RWPE2 (cell line): Measurements from ENCODE around the gene MORN3.
"Not testable (repeated sequence)": the region's sequence is repeated elsewhere in the genome, so short reads cannot be mapped to it uniquely, and the experiment has no call there.

Experiments
- ATAC-seq: fragments of 200-7000 bp; cut with Tn5 transposase; 3 replicates; pipeline ENCODE4 v1.9.1; 2021; ENCODE audit warnings: low read depth
- DNase-seq: peaks from one replicate; pipeline ENCODE4 v3.0.0-alpha.2; 2020; ENCODE audit warnings: low spot score
- H3K27ac ChIP-seq: fragments of 450-650 bp; 2 replicates; pipeline ENCODE4 v1.5.1; 2017; ENCODE audit warnings: mild to moderate bottlenecking; ENCODE audit not compliant: poor library complexity, severe bottlenecking
- H3K27me3 ChIP-seq: fragments of 250-450 bp; sonication (Bioruptor Pico); 2 replicates; pipeline ENCODE4 v1.5.1; 2021; ENCODE audit warnings: mild to moderate bottlenecking, moderate library complexity; ENCODE audit not compliant: insufficient read depth, poor library complexity, severe bottlenecking
- H3K36me3 ChIP-seq: fragments of 250-450 bp; sonication (Bioruptor Pico); 2 replicates; pipeline ENCODE4 v1.5.1; 2020; ENCODE audit warnings: low read depth, mild to moderate bottlenecking, moderate library complexity
- H3K4me1 ChIP-seq: fragments of 250-450 bp; sonication (Bioruptor Pico); 2 replicates; pipeline ENCODE4 v1.5.1; 2021; ENCODE audit warnings: mild to moderate bottlenecking, moderate library complexity; ENCODE audit not compliant: insufficient read depth, poor library complexity, severe bottlenecking
- H3K4me3 ChIP-seq: fragments of 250-450 bp; sonication (Bioruptor Pico); 2 replicates; pipeline ENCODE4 v1.5.1; 2021; ENCODE audit warnings: mild to moderate bottlenecking, moderate library complexity; ENCODE audit not compliant: severe bottlenecking
- H3K9me3 ChIP-seq: fragments of 250-450 bp; sonication (Bioruptor Pico); 2 replicates; pipeline ENCODE4 v1.5.1; 2021; ENCODE audit warnings: mild to moderate bottlenecking, moderate library complexity; ENCODE audit not compliant: severe bottlenecking
- TF ChIP-seq, protein P1 (sequence below): fragments of 450-650 bp; IDR thresholded peaks from one replicate; pipeline ENCODE4 v1.5.1; 2017; ENCODE audit warnings: mild to moderate bottlenecking, moderate library complexity; ENCODE audit not compliant: poor library complexity, severe bottlenecking

The MORN3 gene

DNA sequence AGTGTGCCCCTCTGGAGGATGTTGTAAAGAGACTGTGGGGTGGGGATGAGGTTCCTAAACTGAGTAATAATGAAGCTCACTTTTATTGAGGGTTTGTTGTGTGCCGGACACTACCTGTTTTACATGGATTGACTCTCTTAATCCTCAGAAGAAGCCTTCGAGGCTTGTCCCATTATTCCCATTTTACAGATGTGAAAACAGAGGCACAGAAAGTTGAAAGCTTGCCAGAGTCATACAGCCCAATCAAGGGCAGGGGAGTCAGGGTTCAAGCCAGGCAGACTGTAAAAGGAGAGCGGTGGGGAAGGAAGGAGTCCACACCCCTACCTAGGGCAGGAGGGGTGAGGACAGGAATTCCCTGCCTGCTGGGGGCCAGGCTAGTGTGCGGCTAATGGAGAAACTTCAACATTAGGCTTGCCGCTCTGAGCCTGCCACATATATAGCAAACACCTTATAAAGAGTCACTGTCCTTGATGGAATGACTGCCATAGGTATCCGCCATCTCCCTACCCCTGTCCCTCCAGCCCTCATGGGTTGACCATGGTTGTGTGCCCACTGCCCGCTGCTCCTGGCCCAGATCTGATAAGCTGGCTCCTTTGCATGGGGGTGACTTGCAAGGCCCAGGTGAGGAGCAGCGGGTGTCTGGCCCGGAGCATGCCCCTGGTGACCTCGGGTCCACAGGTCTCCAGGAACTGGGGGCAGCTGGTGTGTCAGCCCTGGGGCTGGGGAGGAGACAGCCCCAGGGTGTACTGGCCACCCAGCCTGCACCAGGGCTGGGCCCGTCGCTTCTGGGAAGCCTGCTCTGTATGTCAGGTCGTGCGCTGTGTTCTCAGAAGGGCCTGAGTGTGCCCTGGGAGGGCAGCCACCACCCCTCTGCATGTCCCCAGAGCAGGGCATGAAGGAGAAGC lies 30.9 kb downstream of the MORN3 start:
- no peak for ATAC-seq

DNA sequence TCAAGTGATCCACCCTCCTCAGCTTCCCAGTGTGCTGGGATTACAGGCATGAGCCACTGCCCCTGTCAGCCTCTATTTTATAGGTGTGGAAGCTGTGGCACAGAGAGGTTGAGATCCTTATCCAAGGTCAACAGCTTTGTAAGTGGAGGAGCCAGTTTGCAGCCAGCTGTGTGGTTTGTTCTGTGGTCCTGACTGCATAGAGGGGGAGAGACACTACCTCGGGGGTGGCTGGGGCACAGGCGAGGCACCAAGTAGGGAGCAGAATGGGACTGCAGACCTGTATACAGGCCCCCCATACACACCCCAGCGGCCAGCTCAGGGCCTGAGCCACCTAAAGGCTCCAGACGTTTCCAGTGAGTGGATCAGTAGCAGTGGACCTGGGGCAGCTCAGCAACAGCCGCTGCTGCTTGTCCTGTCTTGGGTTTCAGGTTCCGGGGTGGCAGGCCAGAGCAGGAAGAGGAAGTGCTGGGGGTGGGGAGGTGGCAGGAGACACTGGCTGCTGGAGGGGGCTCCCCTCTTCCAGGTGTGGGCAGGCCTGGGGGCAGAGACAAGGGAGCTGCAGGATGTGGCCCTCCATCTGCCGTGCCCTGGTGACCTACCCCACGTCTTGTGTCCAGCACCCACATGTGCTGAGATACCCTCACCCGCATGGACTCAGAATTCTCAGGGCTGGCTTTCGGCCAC lies 32.1 kb downstream of the MORN3 start:
- TF ChIP-seq, protein P1, sequence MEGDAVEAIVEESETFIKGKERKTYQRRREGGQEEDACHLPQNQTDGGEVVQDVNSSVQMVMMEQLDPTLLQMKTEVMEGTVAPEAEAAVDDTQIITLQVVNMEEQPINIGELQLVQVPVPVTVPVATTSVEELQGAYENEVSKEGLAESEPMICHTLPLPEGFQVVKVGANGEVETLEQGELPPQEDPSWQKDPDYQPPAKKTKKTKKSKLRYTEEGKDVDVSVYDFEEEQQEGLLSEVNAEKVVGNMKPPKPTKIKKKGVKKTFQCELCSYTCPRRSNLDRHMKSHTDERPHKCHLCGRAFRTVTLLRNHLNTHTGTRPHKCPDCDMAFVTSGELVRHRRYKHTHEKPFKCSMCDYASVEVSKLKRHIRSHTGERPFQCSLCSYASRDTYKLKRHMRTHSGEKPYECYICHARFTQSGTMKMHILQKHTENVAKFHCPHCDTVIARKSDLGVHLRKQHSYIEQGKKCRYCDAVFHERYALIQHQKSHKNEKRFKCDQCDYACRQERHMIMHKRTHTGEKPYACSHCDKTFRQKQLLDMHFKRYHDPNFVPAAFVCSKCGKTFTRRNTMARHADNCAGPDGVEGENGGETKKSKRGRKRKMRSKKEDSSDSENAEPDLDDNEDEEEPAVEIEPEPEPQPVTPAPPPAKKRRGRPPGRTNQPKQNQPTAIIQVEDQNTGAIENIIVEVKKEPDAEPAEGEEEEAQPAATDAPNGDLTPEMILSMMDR, result no peak
- Histone ChIP-seq H3K27me3 (no peaks in the 10 kb centered on the region), H3K4me3 (no peak overlapping the region), H3K27ac (no peak overlapping the region), H3K9me3 (no peaks in the 10 kb centered on the region), H3K4me1 (no peaks in the 10 kb centered on the region), H3K36me3 (peaks cover 11% of the 10 kb centered on the region)
- DNase-seq (no peak), ATAC-seq (no peak)

More for the DNA sequence above, 30.9 kb downstream of the MORN3 start:
- 0 out of 2 replicates have a peak, but pooled peaks cover 9% of the 10 kb centered on the region for H3K36me3 ChIP-seq
- no peak overlapping the region for H3K27ac ChIP-seq
- no peak for DNase-seq
- TF ChIP-seq, protein P1, result no peak
- no peak overlapping the region for H3K4me3 ChIP-seq
- H3K27me3 ChIP-seq, result no peaks in the 10 kb centered on the region
- no peaks in the 10 kb centered on the region for H3K9me3 ChIP-seq
- H3K4me1 ChIP-seq, result no peaks in the 10 kb centered on the region

DNA sequence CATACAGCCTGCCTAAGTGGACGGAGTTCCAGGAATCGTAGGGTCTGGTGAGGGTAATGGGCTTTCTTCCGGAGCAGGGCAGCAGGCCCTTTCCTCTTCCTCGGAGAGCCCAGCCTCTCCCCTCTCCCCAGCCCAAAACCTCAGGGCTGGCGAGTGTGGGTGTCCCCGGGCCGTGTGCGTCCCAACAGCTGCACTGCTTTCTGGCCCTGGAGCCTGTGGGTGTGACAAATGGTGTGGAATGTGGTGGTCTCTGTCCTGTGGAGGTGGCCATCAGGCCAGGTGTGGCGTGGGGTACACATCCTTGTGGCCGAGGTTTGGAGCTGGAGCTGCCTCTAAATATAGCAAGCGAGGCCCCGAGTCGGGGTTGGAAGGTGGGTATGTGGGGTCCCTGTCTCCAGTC lies 34.6 kb downstream of the MORN3 start:
- Histone ChIP-seq H3K36me3 (peaks cover 5% of the 10 kb centered on the region), H3K9me3 (no peaks in the 10 kb centered on the region), H3K27me3 (no peaks in the 10 kb centered on the region), H3K4me3 (no peak overlapping the region), H3K27ac (no peak overlapping the region), H3K4me1 (peaks cover 2% of the 10 kb centered on the region)
- TF ChIP-seq, protein P1, result no peak
- no peak for DNase-seq
- ATAC-seq, result no peak

DNA sequence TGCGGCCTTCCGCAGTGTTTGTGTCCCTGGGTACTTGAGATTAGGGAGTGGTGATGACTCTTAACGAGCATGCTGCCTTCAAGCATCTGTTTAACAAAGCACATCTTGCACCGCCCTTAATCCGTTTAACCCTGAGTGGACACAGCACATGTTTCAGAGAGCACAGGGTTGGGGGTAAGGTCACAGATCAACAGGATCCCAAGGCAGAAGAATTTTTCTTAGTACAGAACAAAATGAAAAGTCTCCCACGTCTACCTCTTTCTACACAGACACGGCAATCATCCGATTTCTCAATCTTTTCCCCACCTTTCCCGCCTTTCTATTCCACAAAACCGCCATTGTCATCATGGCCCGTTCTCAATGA lies 35.6 kb downstream of the MORN3 start:
- peaks cover 11% of the 10 kb centered on the region for H3K4me1 ChIP-seq
- H3K27ac ChIP-seq, DNase-seq, H3K9me3 ChIP-seq, H3K27me3 ChIP-seq, H3K4me3 ChIP-seq, ATAC-seq, H3K36me3 ChIP-seq: not testable (repeated sequence)

DNA sequence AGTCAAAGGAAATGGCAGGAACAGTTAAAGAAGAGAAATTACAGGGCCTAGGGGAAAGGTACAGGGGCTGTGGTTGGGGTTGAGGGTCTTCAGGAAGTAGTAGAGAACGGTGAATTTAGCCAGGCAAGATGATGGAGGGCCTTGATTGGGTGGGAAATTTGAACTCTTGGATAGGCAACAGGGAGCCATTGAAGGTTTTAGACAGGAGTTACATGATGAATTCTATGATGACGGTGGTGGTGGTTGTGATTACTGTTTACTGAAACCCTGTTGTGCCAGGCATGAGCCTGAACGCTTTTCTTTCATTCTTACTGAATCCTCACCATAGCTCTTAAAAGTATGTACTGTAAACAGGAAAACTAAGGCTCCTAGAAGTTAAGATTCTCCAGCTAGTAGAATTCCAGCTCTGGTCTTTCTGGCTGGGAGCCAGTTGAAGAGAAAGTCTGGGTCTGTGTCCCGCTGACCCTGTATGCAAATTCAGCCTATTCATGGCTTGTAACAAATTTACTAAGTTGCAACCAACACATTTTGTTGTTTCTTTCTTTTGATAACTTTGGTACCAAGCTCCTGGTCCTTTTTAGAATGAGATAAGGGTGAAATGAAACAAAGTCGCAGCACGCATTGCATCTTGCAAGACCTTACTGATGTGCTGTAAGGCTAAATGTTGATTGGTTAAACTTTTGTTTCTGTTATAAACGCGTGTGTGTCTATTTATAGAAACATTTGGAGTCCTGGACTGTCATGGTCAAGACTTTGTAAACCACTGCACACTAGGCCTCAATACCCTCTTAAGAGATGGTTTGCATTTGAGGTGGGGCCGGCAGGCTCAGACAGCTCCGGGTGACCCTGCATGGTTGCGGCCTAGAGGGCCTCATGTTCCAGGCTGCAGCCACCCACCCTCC lies 37.1 kb downstream of the MORN3 start:
- ATAC-seq, result no peak
- peaks cover 15% of the 10 kb centered on the region for H3K4me1 ChIP-seq
- no peak overlapping the region for H3K27ac ChIP-seq

More for the DNA sequence above, 37.1 kb downstream of the MORN3 start:
- no peaks in the 10 kb centered on the region for H3K27me3 ChIP-seq
- no peak for DNase-seq
- H3K36me3 ChIP-seq, result peaks cover 5% of the 10 kb centered on the region
- TF ChIP-seq, protein P1, result no peak
- H3K9me3 ChIP-seq, result no peaks in the 10 kb centered on the region
- no peak overlapping the region for H3K4me3 ChIP-seq
